K562 (cell line): ENCODE measurements around the gene COMP. TPM values are rescaled to one million over a fixed set of nuclear protein-coding genes. Genes with fewer than 3 reads are reported as not detected.

ENCODE experiments used
- ATAC-seq: fragments of 200-7000 bp; cut with Tn5 transposase; 3 replicates; pipeline ENCODE4 v1.9.1; 2020; ENCODE audit warnings: moderate library complexity
- BruUV-seq: library from RNA; stranded (reverse); fragments of 400-500 nt; replicated peaks from 2 replicates; lab custom pipeline; 2021; lab: Mats Ljungman, UMichigan
- CTCF ChIA-PET: fragments of 300-600 bp; formaldehyde crosslinking; extraction: SDS; loops from one replicate; lab custom pipeline; 2021; ENCODE audit warnings: low intra/inter-chr PET ratio; lab: Yijun Ruan, JAX
- POLR2A ChIA-PET: fragments of 300-600, 350-650 bp; sonication (Branson Sonifier 250); formaldehyde crosslinking; extraction: SDS; loops from one replicate; lab custom pipeline; 2021; ENCODE audit warnings: antibody characterized with exemption, inconsistent platforms; lab: Yijun Ruan, JAX
- DNase-seq, 4 experiments: peaks; one replicate each; pipeline versions ENCODE4 v3.0.0 to v3.0.0-alpha.2; 2011 to 2018; ENCODE audit warnings: low spot score in 3 of 4, mixed read lengths in 3 of 4; ENCODE audit errors: extremely low read depth in 1 of 4
- FAIRE-seq: peaks from 2 replicates; lab custom pipeline; 2011; peaks lifted over from hg19 to GRCh38; lab: Jason Lieb, UNC
- H2AFZ ChIP-seq: 2 replicates; pipeline ENCODE4 v1.6.0; 2011; ENCODE audit warnings: low read depth, low read length, control low read depth, inconsistent platforms
- H3K27ac ChIP-seq: fragments of 200-600 bp; 3 replicates; pipeline ENCODE4 v1.8.0; 2011; ENCODE audit warnings: low read depth, mild to moderate bottlenecking, control low read depth, inconsistent platforms, low read length, moderate library complexity, mixed read lengths; ENCODE audit errors: extremely low read depth
- H3K27me3 ChIP-seq, 2 experiments: fragments of 300-600 bp in 1 of 2; 2 replicates in 1 of 2; 3 replicates in 1 of 2; pipeline versions ENCODE4 v1.6.0 to v1.8.0; 2011; ENCODE audit warnings: inconsistent platforms in 2 of 2, low read length in 2 of 2, mild to moderate bottlenecking in 1 of 2, mixed read lengths in 1 of 2, moderate library complexity in 1 of 2; ENCODE audit not compliant: control insufficient read depth in 2 of 2, insufficient read depth in 2 of 2
- H3K36me3 ChIP-seq: fragments of 300-600 bp; 3 replicates; pipeline ENCODE4 v1.8.0; 2011; ENCODE audit warnings: mild to moderate bottlenecking, low read length, inconsistent platforms; ENCODE audit not compliant: control insufficient read depth, insufficient read depth
- H3K4me1 ChIP-seq, 2 experiments: fragments of 200-600 bp in 1 of 2; replicated peaks in 1 of 2; 2 replicates in 1 of 2; 3 replicates in 1 of 2; pipeline versions ENCODE4 v1.5.1 to v1.8.0; 2011; ENCODE audit warnings: inconsistent platforms in 2 of 2, low read length in 2 of 2, mild to moderate bottlenecking in 1 of 2, mixed read lengths in 1 of 2, moderate library complexity in 1 of 2; ENCODE audit not compliant: control insufficient read depth in 2 of 2, insufficient read depth in 2 of 2
- H3K4me2 ChIP-seq: 2 replicates; pipeline ENCODE4 v1.6.1; 2011; ENCODE audit warnings: low read length, control low read depth, inconsistent platforms, mixed read lengths; ENCODE audit not compliant: insufficient read depth
- H3K4me3 ChIP-seq: fragments of 200-600 bp; sonication (generic), shearing (Covaris generic); 2 replicates; pipeline ENCODE4 v1.5.1; 2016; ENCODE audit warnings: control low read depth, inconsistent platforms
- H3K79me2 ChIP-seq: fragments of 200-600 bp; 3 replicates; pipeline ENCODE4 v1.8.0; 2011; ENCODE audit warnings: low read length, inconsistent platforms; ENCODE audit not compliant: control insufficient read depth, insufficient read depth
- H3K9ac ChIP-seq, 2 experiments: 2 replicates each; pipeline versions ENCODE4 v1.6.0 to v1.6.1; 2011; ENCODE audit warnings: low read depth in 2 of 2, low read length in 2 of 2, control low read depth in 1 of 2, inconsistent platforms in 1 of 2, mild to moderate bottlenecking in 1 of 2, mixed read lengths in 1 of 2; ENCODE audit not compliant: insufficient read depth in 1 of 2
- H3K9me1 ChIP-seq: one replicate; pipeline ENCODE4 v1.6.0; 2011; ENCODE audit warnings: inconsistent platforms, mild to moderate bottlenecking, low read length, moderate library complexity; ENCODE audit not compliant: control insufficient read depth, insufficient read depth
- H3K9me3 ChIP-seq: replicated peaks from 2 replicates; pipeline ENCODE4 v1.5.1; 2011; ENCODE audit warnings: low read depth, low read length, inconsistent platforms; ENCODE audit not compliant: control insufficient read depth, insufficient read depth
- H4K20me1 ChIP-seq: replicated peaks from 2 replicates; pipeline ENCODE4 v1.6.1; 2011; ENCODE audit warnings: low read length, inconsistent platforms, mixed read lengths; ENCODE audit not compliant: control insufficient read depth, insufficient read depth
- BCOR ChIP-seq: fragments of 450-650 bp; IDR thresholded peaks from 2 replicates; pipeline ENCODE4 v1.6.1; 2016
- FOSL1 ChIP-seq: fragments of 200-800 bp; sonication (Bioruptor generic); conservative IDR thresholded peaks from 2 replicates; pipeline ENCODE4 v1.6.1; 2016; ENCODE audit warnings: missing genetic modification characterization, missing compliant biosample characterization
- RAD21 ChIP-seq, 2 experiments: fragments of 250-450 bp in 1 of 2; fragments of 450-650 bp in 1 of 2; sonication (Bioruptor Pico) in 1 of 2; formaldehyde crosslinking in 1 of 2; IDR thresholded peaks in 1 of 2; conservative IDR thresholded peaks in 1 of 2; 2 replicates each; pipeline versions ENCODE4 v1.4.0 to v1.8.0; 2020 to 2022; ENCODE audit warnings: mild to moderate bottlenecking in 2 of 2, moderate library complexity in 1 of 2
- REST ChIP-seq, 2 experiments: fragments of 450-650 bp; formaldehyde crosslinking in 1 of 2; IDR thresholded peaks; 2 replicates each; pipeline versions ENCODE4 v1.4.0 to v1.6.1; 2014 to 2020; ENCODE audit warnings: mild to moderate bottlenecking in 2 of 2, borderline replicate concordance in 1 of 2, low read depth in 1 of 2
- SMC3 ChIP-seq: conservative IDR thresholded peaks from 2 replicates; pipeline ENCODE4 v1.6.1; 2011; ENCODE audit warnings: low read depth, low read length, improper control_type of control experiment; ENCODE audit not compliant: insufficient read depth
- ZNF347 ChIP-seq: fragments of 450-650 bp; formaldehyde crosslinking; IDR thresholded peaks from 2 replicates; pipeline ENCODE4 v1.4.0; 2020; ENCODE audit warnings: low read depth, mild to moderate bottlenecking, moderate library complexity
- ZNF592 ChIP-seq: fragments of 450-650 bp; IDR thresholded peaks from 2 replicates; pipeline ENCODE4 v1.6.1; 2017; ENCODE audit warnings: antibody characterized with exemption, mild to moderate bottlenecking
- WGBS: fragments of 100-300 bp; shearing (Covaris generic); methylation state at CpG from one replicate; pipeline ENCODE4 v1.1.6; 2016; ENCODE audit warnings: low coverage, mixed read lengths; ENCODE audit not compliant: insufficient coverage; ENCODE audit errors: missing lambda C conversion rate; 5-methylcytosine and 5-hydroxymethylcytosine counted together
- in situ Hi-C: fragments of 300-500 bp; cut with MboI; formaldehyde crosslinking; loops from 4 replicates; pipeline ENCODE4 v1.15.0; 2018; ENCODE audit warnings: inconsistent platforms, mixed read lengths
- intact Hi-C: fragments of 100-400 bp; cut with micrococcal nuclease; formaldehyde crosslinking; loops from 2 replicates; pipeline ENCODE4 v1.14.2; 2022
- polyA plus RNA-seq, 8 experiments: library from polyadenylated mRNA; depleted of rRNA in 4 of 8; stranded (reverse) in 5 of 8; unstranded in 3 of 8; fragments of >200 nt; fragmentation: Nextera tagmentation in 2 of 8; fragmentation: Illumina TruSeq in 1 of 8; extraction: Ambion mirVana in 2 of 8; extraction: Trizol in 1 of 8; gene quantifications; 2 replicates each; pipeline versions ENCODE4 v1.2.1 to v1.2.3, GENCODE V29; 2011 to 2014; ENCODE audit warnings: inconsistent platforms in 1 of 8, missing spikeins in 1 of 8
- total RNA-seq, 7 experiments: library from RNA; depleted of rRNA in 6 of 7; stranded (reverse); fragments of >200 nt in 6 of 7; fragmentation: Illumina TruSeq in 2 of 7; extraction: Trizol in 2 of 7; gene quantifications; 2 replicates each; pipeline versions ENCODE4 v1.2.1 to v1.2.3, GENCODE V29; 2011 to 2021; ENCODE audit warnings: low replicate concordance in 1 of 7

COMP gene
- total and polyA plus RNA-seq, 9 of the 15 experiments (the other 6 are each of a cell fraction or from before 2014, with no cell fraction given) = 0.07 TPM; not detected in 8

- POLR2A ChIA-PET = no interaction called here
- Histone ChIP-seq H3K9ac (peak overlapping the region in 1 of 2 experiments; percentile 77; a peak in 1 of 4 replicates), H3K27ac (no peak overlapping the region), H3K4me1 (peaks cover 0 to 64% of the 10 kb centered on the region in 2 experiments; a peak in 2 of 5 replicates), H3K9me3 (no peaks in the 10 kb centered on the region), H3K4me3 (no peak overlapping the region), H3K27me3 (peaks cover 28 to 78% of the 10 kb centered on the region in 2 experiments; a peak in 4 of 5 replicates), H3K4me2 (no peak overlapping the region; the same call in 1 of the 2 replicates), H3K79me2 (no peaks in the 10 kb centered on the region), H4K20me1 (peaks cover 12% of the 10 kb centered on the region), H3K9me1 (no peaks in the 10 kb centered on the region), H3K36me3 (no peaks in the 10 kb centered on the region), H2AFZ (no peak overlapping the region)
- 6% methylated on average over 8 of the region's 8 CpGs for WGBS
- intact Hi-C loops = no loop called here
- in situ Hi-C loops = no loop called here
- no TSS peak for BruUV-seq
- no peak for FAIRE-seq
- CTCF ChIA-PET = interaction anchor here (0.5 kb wide), 1 partner anchor 56 kb away, joined by 3 read pairs; no protein-coding TSS in a partner anchor
- DNase-seq = peak; percentile 38 to 54 (median 52)
- ATAC-seq = peak; percentile 43
- TF ChIP-seq REST (IDR thresholded peaks at IDR 0.05; ENCODE audit: borderline replicate concordance) (peak; percentile 43; the same call in 1 of the 2 replicates), REST (CRISPR knock-in tag; IDR thresholded peaks at IDR 0.05; ENCODE audit: low read depth) (no peak), ZNF347 (CRISPR knock-in tag) (no peak), BCOR (peak; percentile 20; the same call in 1 of the 2 replicates), FOSL1 (tag) (peak; percentile 65), RAD21 (CRISPR knock-in tag; conservative IDR thresholded peaks at IDR 0.05 in 1 of 2, IDR thresholded peaks at IDR 0.05 in 1 of 2) (peak in 1 of 2 experiments; percentile 55; a peak in 2 of 4 replicates), SMC3 (0 out of 2 replicates have a peak, but pooled peaks have one; percentile 14), ZNF592 (no peak)
These were observed 14.9 kb downstream of the COMP start for GRCh38 chr19:18776288-18776594.
